Activated naive CD4-positive, alpha-beta T cell treated with anti-CD3 and anti-CD28 coated beads, Interleukin-2, amount 50 U/mL, for 24 hours (primary cell): ENCODE results near the gene ASAP3.
"Not testable (repeated sequence)": the region's sequence is repeated elsewhere in the genome, so short reads cannot be mapped to it uniquely, and the experiment has no call there.

ENCODE experiments used
- H3K27ac Mint-ChIP-seq: one replicate; pipeline ENCODE4 v1.8.0; 2021; ENCODE audit warnings: mild to moderate bottlenecking, mixed read lengths
- H3K27me3 Mint-ChIP-seq: one replicate; pipeline ENCODE4 v1.8.0; 2021; ENCODE audit warnings: mixed read lengths
- H3K36me3 Mint-ChIP-seq: one replicate; pipeline ENCODE4 v1.8.0; 2021; ENCODE audit warnings: mixed read lengths
- H3K4me1 Mint-ChIP-seq: one replicate; pipeline ENCODE4 v1.8.0; 2021; ENCODE audit warnings: mixed read lengths
- H3K4me3 Mint-ChIP-seq: one replicate; pipeline ENCODE4 v1.8.0; 2021; ENCODE audit warnings: mild to moderate bottlenecking, mixed read lengths
- H3K9me3 Mint-ChIP-seq: one replicate; pipeline ENCODE4 v1.8.0; 2021; ENCODE audit warnings: mixed read lengths

The ASAP3 gene

DNA sequence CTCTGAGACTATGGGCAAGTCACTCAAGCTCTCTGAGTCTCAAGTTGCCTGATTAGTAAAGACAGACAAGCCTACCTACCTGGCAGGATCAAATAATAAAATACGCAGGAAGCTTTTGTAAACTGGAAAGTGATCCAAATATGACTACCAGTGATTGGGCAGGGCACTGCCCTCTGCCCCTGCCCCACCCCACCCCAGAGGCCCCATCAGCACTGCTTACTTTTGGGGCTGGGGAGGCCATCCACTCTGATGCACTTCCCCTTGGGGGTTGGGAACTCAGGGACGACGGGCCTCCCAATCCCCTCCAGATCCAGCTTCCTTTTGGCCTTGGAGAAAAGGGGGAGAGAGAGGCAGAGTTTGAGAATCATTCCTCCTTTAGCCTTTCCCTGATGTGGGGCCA, 40.2 kb upstream of the ASAP3 start:
- H3K4me3 Mint-ChIP-seq, result no peak overlapping the region
- H3K27ac Mint-ChIP-seq, result no peak overlapping the region
- no peaks in the 10 kb centered on the region for H3K36me3 Mint-ChIP-seq
- H3K9me3 Mint-ChIP-seq, result no peaks in the 10 kb centered on the region
- peaks cover 49% of the 10 kb centered on the region for H3K4me1 Mint-ChIP-seq
- H3K27me3 Mint-ChIP-seq, result no peaks in the 10 kb centered on the region

GRCh38 chr1:23522244-23522982, 38.4 kb upstream of the ASAP3 start:
- Mint-ChIP-seq H3K27ac (no peak overlapping the region), H3K27me3 (no peaks in the 10 kb centered on the region), H3K9me3 (no peaks in the 10 kb centered on the region), H3K36me3 (no peaks in the 10 kb centered on the region), H3K4me1 (peaks cover 31% of the 10 kb centered on the region), H3K4me3 (no peak overlapping the region)

DNA sequence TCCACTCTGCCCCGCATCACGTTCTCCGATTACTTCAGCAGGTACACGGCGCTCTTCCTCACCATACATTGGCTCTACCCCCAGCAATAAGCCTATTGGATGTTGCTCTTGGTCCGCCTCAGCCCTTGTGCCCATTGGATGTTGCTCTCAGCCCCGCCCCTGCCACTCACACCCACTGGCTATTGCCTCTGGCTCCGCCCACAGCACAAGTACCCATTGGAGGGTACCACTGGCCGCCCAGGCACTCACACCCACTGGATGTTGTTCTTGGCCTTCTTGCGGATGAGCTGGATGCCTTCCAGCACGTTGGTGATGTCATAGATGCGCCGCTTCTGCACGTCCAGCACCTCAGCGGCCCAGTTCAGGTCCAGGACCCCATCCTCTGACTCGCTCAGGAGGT, 37.6 kb upstream of the ASAP3 start:
- Mint-ChIP-seq H3K27me3 (no peaks in the 10 kb centered on the region), H3K27ac (no peak overlapping the region), H3K9me3 (no peaks in the 10 kb centered on the region), H3K4me3 (no peak overlapping the region), H3K4me1 (peaks cover 23% of the 10 kb centered on the region), H3K36me3 (no peaks in the 10 kb centered on the region)

DNA sequence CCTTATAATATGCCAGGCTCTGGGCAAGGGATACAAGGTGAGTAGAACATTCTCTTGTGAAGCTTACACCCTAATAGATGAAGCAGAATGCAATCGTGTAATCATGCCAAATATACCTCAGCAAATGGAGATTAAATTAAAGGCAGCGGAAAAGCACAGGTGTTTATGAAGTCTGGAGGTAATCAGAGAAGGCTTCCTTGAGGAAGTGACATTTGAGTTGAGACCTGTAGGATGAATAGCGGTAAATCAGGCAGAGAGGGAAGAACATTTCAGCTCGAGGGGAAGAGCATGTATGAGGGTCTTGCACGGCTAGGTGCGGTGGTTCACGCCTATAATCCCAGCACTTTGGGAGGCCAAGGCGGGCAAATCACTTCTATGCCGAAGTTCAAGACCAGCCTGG, 33.6 kb upstream of the ASAP3 start:
- no peaks in the 10 kb centered on the region for H3K4me1 Mint-ChIP-seq
- no peaks in the 10 kb centered on the region for H3K27me3 Mint-ChIP-seq
- H3K9me3 Mint-ChIP-seq, result no peaks in the 10 kb centered on the region
- H3K4me3 Mint-ChIP-seq, result no peak overlapping the region
- H3K36me3 Mint-ChIP-seq, result no peaks in the 10 kb centered on the region
- H3K27ac Mint-ChIP-seq, result no peak overlapping the region

GRCh38 chr1:23515905-23516304, 31.9 kb upstream of the ASAP3 start:
- Mint-ChIP-seq H3K27ac (no peak overlapping the region), H3K9me3 (no peaks in the 10 kb centered on the region), H3K4me3 (no peak overlapping the region), H3K4me1 (no peaks in the 10 kb centered on the region), H3K36me3 (no peaks in the 10 kb centered on the region), H3K27me3 (no peaks in the 10 kb centered on the region)

GRCh38 chr1:23514111-23514679, 30.2 kb upstream of the ASAP3 start:
- no peaks in the 10 kb centered on the region for H3K27me3 Mint-ChIP-seq
- H3K27ac Mint-ChIP-seq, result no peak overlapping the region
- no peaks in the 10 kb centered on the region for H3K36me3 Mint-ChIP-seq
- H3K9me3 Mint-ChIP-seq, result no peaks in the 10 kb centered on the region
- no peak overlapping the region for H3K4me3 Mint-ChIP-seq
- no peaks in the 10 kb centered on the region for H3K4me1 Mint-ChIP-seq

- Mint-ChIP-seq H3K27me3 (no peaks in the 10 kb centered on the region), H3K27ac (no peak overlapping the region), H3K9me3 (no peaks in the 10 kb centered on the region), H3K36me3 (no peaks in the 10 kb centered on the region), H3K4me3 (no peak overlapping the region), H3K4me1 (no peaks in the 10 kb centered on the region)
Measured at GRCh38 chr1:23509896-23510295, 25.9 kb upstream of the ASAP3 start.

DNA sequence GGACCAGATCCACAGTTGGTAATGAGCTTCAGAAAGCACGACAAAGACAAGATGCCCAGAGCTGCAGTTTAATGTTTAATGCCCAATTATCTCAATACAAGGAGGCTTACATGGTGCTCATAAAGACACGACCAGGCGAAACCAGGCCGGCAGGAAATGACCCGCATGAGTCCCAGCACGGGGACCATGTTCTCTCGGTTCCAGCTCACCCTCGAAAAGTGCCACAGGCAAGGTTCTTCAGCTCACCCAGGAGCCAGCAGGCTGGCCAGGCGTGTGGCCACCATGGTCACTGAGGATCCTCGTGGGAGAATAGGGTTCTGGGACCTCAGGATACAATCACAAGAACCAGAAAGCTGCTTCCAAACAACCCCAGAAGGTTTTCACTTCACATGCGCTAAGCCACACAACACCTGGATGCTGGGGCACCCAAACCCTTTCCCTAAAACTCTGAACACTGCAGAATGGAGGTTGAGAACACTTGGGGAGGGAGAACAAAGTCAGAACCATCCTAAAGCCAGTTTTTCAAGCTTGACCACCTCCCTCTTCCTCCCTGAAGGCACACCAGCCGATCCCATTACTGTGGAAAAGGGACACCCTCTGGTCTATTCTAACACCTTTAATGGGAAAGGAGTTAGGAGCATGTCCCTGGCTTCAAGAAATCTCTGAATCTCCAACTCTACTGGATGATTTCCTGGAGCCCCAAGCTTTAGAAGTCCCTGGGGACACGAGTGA, 22.6 kb upstream of the ASAP3 start:
- no peaks in the 10 kb centered on the region for H3K9me3 Mint-ChIP-seq
- H3K4me3 Mint-ChIP-seq, result no peak overlapping the region
- H3K4me1 Mint-ChIP-seq, result no peaks in the 10 kb centered on the region
- no peak overlapping the region for H3K27ac Mint-ChIP-seq
- H3K36me3 Mint-ChIP-seq, result no peaks in the 10 kb centered on the region
- no peaks in the 10 kb centered on the region for H3K27me3 Mint-ChIP-seq

DNA sequence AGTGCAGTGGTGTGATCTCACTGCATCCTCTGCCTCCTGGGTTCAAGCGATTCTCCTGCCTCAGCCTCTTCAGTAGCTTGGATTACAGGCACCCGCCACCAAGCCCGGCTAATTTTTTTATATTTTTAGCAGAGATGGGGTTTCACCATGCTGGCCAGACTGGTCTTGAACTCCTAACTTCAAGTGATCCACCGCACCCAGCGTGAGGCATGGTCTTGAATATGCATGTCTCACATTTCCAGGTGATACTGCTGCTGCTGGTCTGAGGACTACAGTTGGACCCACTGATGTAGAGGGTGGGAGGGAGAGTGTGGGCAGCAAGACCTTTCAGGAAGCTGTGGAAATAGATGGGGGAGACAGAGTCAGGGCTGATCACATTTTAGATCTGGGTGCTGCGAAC, 21.9 kb upstream of the ASAP3 start:
- Mint-ChIP-seq H3K27me3 (no peaks in the 10 kb centered on the region), H3K36me3 (no peaks in the 10 kb centered on the region), H3K4me3 (no peak overlapping the region), H3K9me3 (no peaks in the 10 kb centered on the region), H3K4me1 (no peaks in the 10 kb centered on the region), H3K27ac (no peak overlapping the region)

GRCh38 chr1:23504156-23504555, 20.2 kb upstream of the ASAP3 start:
- not testable (repeated sequence) for H3K27me3 Mint-ChIP-seq, H3K4me1 Mint-ChIP-seq, H3K36me3 Mint-ChIP-seq, H3K27ac Mint-ChIP-seq, H3K9me3 Mint-ChIP-seq, H3K4me3 Mint-ChIP-seq

DNA sequence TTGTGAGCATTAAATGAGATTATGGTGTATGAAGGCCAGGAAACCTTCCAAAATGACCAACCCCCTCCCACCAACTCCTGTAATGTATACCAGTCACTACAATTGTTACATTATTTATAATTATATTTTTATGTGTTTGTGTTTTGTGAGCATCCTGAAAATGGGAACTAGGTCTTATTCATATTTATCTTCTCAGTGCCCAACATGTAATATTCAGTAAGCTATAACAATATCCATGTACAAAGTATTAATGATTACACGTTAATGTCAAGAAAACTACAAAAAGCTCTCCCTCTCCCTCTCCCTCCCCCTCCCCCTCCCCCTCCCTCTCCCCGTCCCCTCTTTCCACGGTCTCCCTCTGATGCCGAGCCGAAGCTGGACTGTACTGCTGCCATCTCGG, 19.0 kb upstream of the ASAP3 start:
- H3K27ac Mint-ChIP-seq, result no peak overlapping the region
- no peaks in the 10 kb centered on the region for H3K9me3 Mint-ChIP-seq
- no peak overlapping the region for H3K4me3 Mint-ChIP-seq
- H3K36me3 Mint-ChIP-seq, result no peaks in the 10 kb centered on the region
- no peaks in the 10 kb centered on the region for H3K4me1 Mint-ChIP-seq
- no peaks in the 10 kb centered on the region for H3K27me3 Mint-ChIP-seq

GRCh38 chr1:23500466-23500865, 16.5 kb upstream of the ASAP3 start:
- Mint-ChIP-seq H3K4me1 (no peaks in the 10 kb centered on the region), H3K9me3 (no peaks in the 10 kb centered on the region), H3K27ac (no peak overlapping the region), H3K27me3 (no peaks in the 10 kb centered on the region), H3K36me3 (no peaks in the 10 kb centered on the region), H3K4me3 (no peak overlapping the region)

DNA sequence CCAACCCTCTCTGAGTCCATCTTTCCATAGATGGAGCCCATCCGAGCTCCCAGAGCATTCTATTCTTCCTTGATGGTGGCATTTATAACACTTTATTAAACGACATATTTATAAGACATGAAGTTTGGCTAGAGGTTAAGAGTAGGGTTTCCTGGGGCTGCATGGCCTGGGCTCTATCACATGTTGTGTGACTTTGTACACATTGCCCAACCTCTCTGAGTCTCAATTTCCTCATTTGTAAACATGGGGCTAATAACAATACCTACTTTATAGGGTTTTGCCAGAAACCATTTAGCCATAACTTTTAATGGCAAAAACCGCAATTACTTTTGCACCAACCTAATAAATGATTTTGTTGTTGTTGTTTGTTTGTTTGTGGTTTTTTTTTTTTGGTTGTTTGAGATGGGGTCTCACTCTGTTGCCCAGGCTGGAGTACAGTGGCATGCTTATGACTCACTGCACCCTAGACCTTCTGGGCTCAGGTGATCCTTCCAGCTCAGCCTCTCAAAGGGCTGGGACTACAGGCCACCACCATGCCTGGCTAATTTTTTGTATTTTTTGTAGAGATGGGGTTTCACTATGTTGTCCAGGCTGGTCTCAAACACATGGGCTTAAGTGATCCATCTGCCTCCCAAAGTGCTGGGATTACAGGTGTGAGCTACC, 13.9 kb upstream of the ASAP3 start:
- Mint-ChIP-seq H3K27ac (no peak overlapping the region), H3K27me3 (no peaks in the 10 kb centered on the region), H3K36me3 (no peaks in the 10 kb centered on the region), H3K4me3 (no peak overlapping the region), H3K9me3 (no peaks in the 10 kb centered on the region), H3K4me1 (no peaks in the 10 kb centered on the region)

DNA sequence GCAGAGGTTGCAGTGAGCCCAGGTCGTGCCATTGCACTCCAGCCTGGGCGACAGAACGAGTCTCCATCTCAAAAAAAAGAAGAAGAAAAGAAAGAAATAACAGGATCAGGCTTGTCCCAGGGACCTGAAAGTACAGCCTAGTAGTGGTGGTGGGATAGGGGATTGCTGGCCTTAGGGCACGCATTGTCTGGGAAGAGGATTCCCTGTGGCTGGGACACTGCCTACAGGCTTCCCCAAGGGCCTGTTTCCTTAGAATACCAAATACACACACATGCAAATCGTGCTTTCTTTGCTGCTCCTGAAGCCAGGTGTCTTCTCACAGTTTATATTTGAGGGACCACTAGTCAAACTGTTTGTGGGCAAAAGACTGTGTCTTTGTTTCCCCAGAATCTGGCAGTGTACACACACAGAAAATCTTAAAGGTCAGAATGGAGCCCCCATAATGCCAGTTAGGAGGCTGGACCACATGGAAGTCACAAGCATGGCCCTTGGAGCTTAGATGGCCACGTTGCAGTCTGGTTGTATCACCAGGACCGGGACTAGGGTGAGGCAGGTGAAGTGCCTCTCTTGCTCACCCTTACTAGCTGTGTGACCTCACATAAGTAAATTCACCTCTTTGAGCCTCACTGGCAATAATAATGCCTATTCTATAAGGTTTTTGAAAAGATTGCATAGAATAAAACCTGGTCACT, 12.7 kb upstream of the ASAP3 start:
- H3K27ac Mint-ChIP-seq, result no peak overlapping the region
- no peaks in the 10 kb centered on the region for H3K4me1 Mint-ChIP-seq
- H3K9me3 Mint-ChIP-seq, result no peaks in the 10 kb centered on the region
- no peak overlapping the region for H3K4me3 Mint-ChIP-seq
- no peaks in the 10 kb centered on the region for H3K27me3 Mint-ChIP-seq
- H3K36me3 Mint-ChIP-seq, result no peaks in the 10 kb centered on the region

DNA sequence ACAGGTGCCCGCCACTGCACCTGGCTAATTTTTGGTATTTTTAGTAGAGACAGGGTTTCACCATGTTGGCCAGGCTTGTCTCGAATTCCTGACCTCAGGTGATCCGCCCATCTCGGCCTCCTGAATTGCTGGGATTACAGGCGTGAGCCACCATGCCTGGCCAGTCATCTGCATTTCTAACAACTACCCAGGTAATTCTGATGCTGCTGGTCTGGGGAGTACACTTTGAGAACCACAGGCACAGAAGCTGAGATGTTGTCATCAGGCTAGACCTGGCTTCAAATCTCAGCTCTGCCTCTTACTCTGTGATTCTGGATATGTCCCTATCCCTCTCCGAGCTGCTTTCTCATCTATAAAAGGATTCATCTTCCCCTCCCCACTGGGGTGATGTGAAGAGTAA, 10.9 kb upstream of the ASAP3 start:
- not testable (repeated sequence) for H3K4me3 Mint-ChIP-seq, H3K36me3 Mint-ChIP-seq, H3K27me3 Mint-ChIP-seq, H3K27ac Mint-ChIP-seq, H3K9me3 Mint-ChIP-seq, H3K4me1 Mint-ChIP-seq

GRCh38 chr1:23492776-23493175, 8.8 kb upstream of the ASAP3 start:
- not testable (repeated sequence) for H3K27ac Mint-ChIP-seq, H3K27me3 Mint-ChIP-seq, H3K9me3 Mint-ChIP-seq, H3K4me1 Mint-ChIP-seq, H3K36me3 Mint-ChIP-seq, H3K4me3 Mint-ChIP-seq
